ENCODE results near the gene IQCH.

- TF ChIP-seq CTCF (conservative IDR thresholded peaks at IDR 0.05; ENCODE audit: low read depth, low read length) (no peak), POLR2A (IDR thresholded peaks at IDR 0.05; ENCODE audit: low read depth, low read length) (no peak), USF2 (IDR thresholded peaks at IDR 0.05; ENCODE audit: low read depth, low read length) (no peak), CEBPB (IDR thresholded peaks at IDR 0.05; ENCODE audit: low read depth, low read length) (no peak), MXI1 (IDR thresholded peaks at IDR 0.05; ENCODE audit: borderline replicate concordance, low read depth, low read length) (no peak), ELK1 (IDR thresholded peaks at IDR 0.05; ENCODE audit: borderline replicate concordance, low read depth, low read length) (no peak)
Measured at GRCh38 chr15:67232591-67232990, 22.0 kb upstream of the IQCH start.
